Neural cell (in vitro differentiated cells): ENCODE data around the gene INPP4B. TPM values are rescaled to one million over a fixed set of nuclear protein-coding genes. Genes with fewer than 3 reads are reported as not detected.

Experiments
- H2AFZ ChIP-seq: fragments of 200-600, 300-800 bp; sonication (generic), shearing (Covaris generic); 2 replicates; pipeline ENCODE4 v1.6.0; 2014; ENCODE audit warnings: low read depth, mild to moderate bottlenecking, antibody characterized with exemption, low read length, moderate library complexity
- H3F3A ChIP-seq: fragments of 200-600 bp; shearing (Covaris generic); 2 replicates; pipeline ENCODE4 v1.6.1; 2016; ENCODE audit warnings: mild to moderate bottlenecking, moderate library complexity, mixed read lengths, antibody characterized with exemption, low read length; ENCODE audit not compliant: insufficient read depth, poor library complexity, severe bottlenecking
- H3K27ac ChIP-seq: fragments of 200-600, 300-800 bp; sonication (generic), shearing (Covaris generic); 2 replicates; pipeline ENCODE4 v1.5.1; 2014; ENCODE audit warnings: mild to moderate bottlenecking, low read length, moderate library complexity
- H3K27me3 ChIP-seq: fragments of 300-800, 200-600 bp; sonication (generic), shearing (Covaris generic); 2 replicates; pipeline ENCODE4 v1.6.0; 2014; ENCODE audit warnings: mild to moderate bottlenecking, low read depth, low read length, moderate library complexity; ENCODE audit not compliant: insufficient read depth
- H3K36me3 ChIP-seq: fragments of 300-800, 200-600 bp; sonication (generic), shearing (Covaris generic); 2 replicates; pipeline ENCODE4 v1.5.1; 2014; ENCODE audit warnings: mild to moderate bottlenecking, antibody characterized with exemption, low read length, moderate library complexity; ENCODE audit not compliant: insufficient read depth
- H3K4me2 ChIP-seq: fragments of 300-800, 200-600 bp; sonication (generic), shearing (Covaris generic); 2 replicates; pipeline ENCODE4 v1.6.0; 2014; ENCODE audit warnings: mild to moderate bottlenecking, low read length
- H3K4me3 ChIP-seq: fragments of 300-800, 200-600 bp; sonication (generic), shearing (Covaris generic); 2 replicates; pipeline ENCODE4 v1.5.1; 2014; ENCODE audit warnings: mild to moderate bottlenecking, low read length, moderate library complexity
- H3K79me2 ChIP-seq: fragments of 200-600 bp; shearing (Covaris generic); replicated peaks from 2 replicates; pipeline ENCODE4 v1.6.0; 2014; ENCODE audit warnings: mild to moderate bottlenecking, low read length, moderate library complexity; ENCODE audit not compliant: insufficient read depth
- H3K9ac ChIP-seq: fragments of 300-800, 200-600 bp; sonication (generic), shearing (Covaris generic); 2 replicates; pipeline ENCODE4 v1.6.1; 2016; ENCODE audit warnings: mild to moderate bottlenecking, low read length, mixed read lengths
- H3K9me2 ChIP-seq: fragments of 200-600 bp; shearing (Covaris generic); 2 replicates; pipeline ENCODE4 v1.6.1; 2016; ENCODE audit warnings: mild to moderate bottlenecking, low read length, mixed read lengths; ENCODE audit not compliant: insufficient read depth
- H3K9me3 ChIP-seq: fragments of 200-600, 300-800 bp; sonication (generic), shearing (Covaris generic); 2 replicates; pipeline ENCODE4 v1.6.1; 2016; ENCODE audit warnings: mild to moderate bottlenecking, mixed run types, low read length, moderate library complexity, mixed read lengths
- H4K20me1 ChIP-seq: fragments of 200-600 bp; shearing (Covaris generic); 2 replicates; pipeline ENCODE4 v1.6.1; 2016; ENCODE audit warnings: mild to moderate bottlenecking, mixed run types; ENCODE audit not compliant: insufficient read depth
- CTCF ChIP-seq: fragments of 450-650 bp; IDR thresholded peaks from 2 replicates; pipeline ENCODE4 v1.5.1; 2014; ENCODE audit warnings: antibody characterized with exemption, mild to moderate bottlenecking, moderate library complexity; ENCODE audit not compliant: poor library complexity, severe bottlenecking
- EP300 ChIP-seq: fragments of 450-650 bp; conservative IDR thresholded peaks from 2 replicates; pipeline ENCODE4 v1.6.1; 2014; ENCODE audit warnings: antibody characterized with exemption, mild to moderate bottlenecking, moderate library complexity; ENCODE audit not compliant: poor library complexity, severe bottlenecking
- EZH2 ChIP-seq: fragments of 200-600, 300-800 bp; shearing (Covaris generic), sonication (generic); IDR thresholded peaks from 2 replicates; pipeline ENCODE4 v1.6.1; 2014; ENCODE audit warnings: antibody characterized with exemption, low read length, borderline replicate concordance, mild to moderate bottlenecking; ENCODE audit not compliant: insufficient read depth, poor library complexity, severe bottlenecking
- MXI1 ChIP-seq: fragments of 450-650 bp; conservative IDR thresholded peaks from 2 replicates; pipeline ENCODE4 v1.6.1; 2014; ENCODE audit warnings: antibody characterized with exemption, mild to moderate bottlenecking; ENCODE audit not compliant: poor library complexity, severe bottlenecking
- POLR2AphosphoS5 ChIP-seq: IDR thresholded peaks from 2 replicates; pipeline ENCODE4 v1.6.1; 2012
- RAD21 ChIP-seq: fragments of 450-650 bp; conservative IDR thresholded peaks from 2 replicates; pipeline ENCODE4 v1.6.1; 2014; ENCODE audit warnings: antibody characterized with exemption, mild to moderate bottlenecking, moderate library complexity
- REST ChIP-seq: IDR thresholded peaks from 2 replicates; pipeline ENCODE4 v1.6.1; 2012; ENCODE audit warnings: borderline replicate concordance
- SMC3 ChIP-seq: fragments of 450-650 bp; conservative IDR thresholded peaks from 2 replicates; pipeline ENCODE4 v1.6.1; 2014; ENCODE audit warnings: antibody characterized with exemption, mild to moderate bottlenecking, moderate library complexity; ENCODE audit not compliant: poor library complexity
- TAF1 ChIP-seq: IDR thresholded peaks from 2 replicates; pipeline ENCODE4 v1.6.1; 2012; ENCODE audit warnings: low read depth
- polyA plus RNA-seq: library from polyadenylated mRNA; depleted of rRNA; stranded (reverse); fragments of >200 nt; gene quantifications from 2 replicates; pipeline ENCODE4 v1.2.3, GENCODE V29; 2014

INPP4B gene
- polyA plus RNA-seq, 1 donor from 2014 or later, result 0.30 TPM

- Histone ChIP-seq H4K20me1 (no peaks in the 10 kb centered on the region), H2AFZ (no peak overlapping the region), H3K36me3 (no peaks in the 10 kb centered on the region), H3K4me2 (no peak overlapping the region), H3F3A (no peaks in the 10 kb centered on the region), H3K27me3 (no peaks in the 10 kb centered on the region), H3K9ac (no peak overlapping the region), H3K79me2 (no peaks in the 10 kb centered on the region), H3K27ac (no peak overlapping the region), H3K9me2 (no peaks in the 10 kb centered on the region), H3K4me3 (no peak overlapping the region), H3K9me3 (no peaks in the 10 kb centered on the region)
- TF ChIP-seq REST (no peak), POLR2AphosphoS5 (no peak), EP300 (no peak), EZH2 (no peak), MXI1 (no peak), SMC3 (no peak), CTCF (no peak), RAD21 (no peak), TAF1 (no peak)
These were observed 716.6 kb downstream of the INPP4B start for GRCh38 chr4:142129473-142129872.

- Histone ChIP-seq H3K27me3 (no peaks in the 10 kb centered on the region), H3K36me3 (no peaks in the 10 kb centered on the region), H3K79me2 (no peaks in the 10 kb centered on the region), H3K9me2 (no peaks in the 10 kb centered on the region), H3K27ac (no peak overlapping the region), H3K4me3 (no peak overlapping the region), H2AFZ (no peak overlapping the region), H4K20me1 (no peaks in the 10 kb centered on the region), H3K9me3 (no peaks in the 10 kb centered on the region), H3K9ac (no peak overlapping the region), H3K4me2 (no peak overlapping the region), H3F3A (no peaks in the 10 kb centered on the region)
- no peak for TF ChIP-seq SMC3
- no peak for TF ChIP-seq RAD21
These were observed 717.6 kb downstream of the INPP4B start for GRCh38 chr4:142128529-142128928.
